ENCODE results near the gene AOPEP.

- no peak for TF ChIP-seq CTCF (IDR thresholded peaks at IDR 0.05)
- TF ChIP-seq REST (IDR thresholded peaks at IDR 0.05; ENCODE audit: insufficient read depth in 1 of 2, low read depth in 2 of 2, low read length in 1 of 2) = no peak
- TF ChIP-seq POLR2AphosphoS5 (IDR thresholded peaks at IDR 0.05; ENCODE audit: low read depth, low read length) = no peak
- TF ChIP-seq SIN3A (IDR thresholded peaks at IDR 0.05; ENCODE audit: borderline replicate concordance, insufficient read depth, low read depth, low read length) = no peak
Measured at GRCh38 chr9:94772639-94773303, 46.3 kb downstream of the AOPEP start.

Measured in Panc1 (cell line).